CD14-positive monocyte (primary cell): ENCODE data around the gene SASH3. TPM values are rescaled to one million over a fixed set of nuclear protein-coding genes. Genes with fewer than 3 reads are reported as not detected.

Experiments used
- DNase-seq, 3 donors: peaks; one replicate each; pipeline ENCODE4 v3.0.0-alpha.2; 2011 to 2022
- H2AFZ ChIP-seq: 2 replicates; pipeline ENCODE4 v1.6.0; 2012; ENCODE audit warnings: mild to moderate bottlenecking, low read depth, low read length, inconsistent platforms; ENCODE audit not compliant: insufficient read depth, poor library complexity, severe bottlenecking
- H3K27ac ChIP-seq, 2 donors: 1 replicate in 1 of 2; 2 replicates in 1 of 2; pipeline ENCODE4 v1.5.1; 2012 to 2013; ENCODE audit warnings: low read length in 2 of 2, control low read depth in 1 of 2, inconsistent platforms in 1 of 2, low read depth in 1 of 2, mild to moderate bottlenecking in 1 of 2
- H3K27me3 ChIP-seq, 2 donors: one replicate each; pipeline versions ENCODE4 v1.6.0 to v1.6.1; 2011 to 2013; ENCODE audit warnings: low read length in 2 of 2; ENCODE audit not compliant: control insufficient read depth in 2 of 2, insufficient read depth in 2 of 2
- H3K36me3 ChIP-seq, 2 donors: replicated peaks in 1 of 2; 1 replicate in 1 of 2; 2 replicates in 1 of 2; pipeline versions ENCODE4 v1.5.1 to v1.6.1; 2012 to 2013; ENCODE audit warnings: low read length in 2 of 2, control low read depth in 1 of 2, inconsistent platforms in 1 of 2, mild to moderate bottlenecking in 1 of 2; ENCODE audit not compliant: insufficient read depth in 2 of 2, control insufficient read depth in 1 of 2
- H3K4me1 ChIP-seq, 2 donors: 1 replicate in 1 of 2; 2 replicates in 1 of 2; pipeline versions ENCODE4 v1.5.1 to v1.6.1; 2012 to 2013; ENCODE audit warnings: low read length in 2 of 2, control low read depth in 1 of 2, inconsistent platforms in 1 of 2, mild to moderate bottlenecking in 1 of 2, moderate library complexity in 1 of 2; ENCODE audit not compliant: insufficient read depth in 2 of 2, control insufficient read depth in 1 of 2
- H3K4me2 ChIP-seq: replicated peaks from 2 replicates; pipeline ENCODE3; 2012; ENCODE audit warnings: low read length, moderate library complexity, mild to moderate bottlenecking; ENCODE audit not compliant: poor library complexity, severe bottlenecking; ENCODE audit errors: extremely low read depth
- H3K4me3 ChIP-seq, 3 experiments: fragments of 200-600 bp in 1 of 3; sonication (generic) in 1 of 3; replicated peaks in 1 of 3; 1 replicate in 2 of 3; 2 replicates in 1 of 3; pipeline ENCODE4 v1.5.1; 2011 to 2013; ENCODE audit warnings: low read length in 3 of 3, mild to moderate bottlenecking in 3 of 3, control low read depth in 2 of 3, low read depth in 2 of 3, inconsistent platforms in 1 of 3, moderate library complexity in 1 of 3
- H3K79me2 ChIP-seq: 2 replicates; pipeline ENCODE4 v1.6.0; 2012; ENCODE audit warnings: mild to moderate bottlenecking, control low read depth, inconsistent platforms, low read length, moderate library complexity; ENCODE audit not compliant: insufficient read depth
- H3K9ac ChIP-seq: 2 replicates; pipeline ENCODE4 v1.6.0; 2017; ENCODE audit warnings: low read length, mild to moderate bottlenecking; ENCODE audit not compliant: insufficient read depth, poor library complexity, severe bottlenecking
- H3K9me3 ChIP-seq, 2 donors: replicated peaks in 1 of 2; 1 replicate in 1 of 2; 2 replicates in 1 of 2; pipeline versions ENCODE4 v1.5.1 to v1.6.1; 2012 to 2013; ENCODE audit warnings: low read length in 2 of 2, control low read depth in 1 of 2; ENCODE audit not compliant: control insufficient read depth in 1 of 2, insufficient read depth in 1 of 2
- H4K20me1 ChIP-seq: 2 replicates; pipeline ENCODE4 v1.6.0; 2012; ENCODE audit warnings: mild to moderate bottlenecking, low read length, control low read depth, moderate library complexity; ENCODE audit not compliant: insufficient read depth
- H3K27ac Mint-ChIP-seq, 7 donors: one replicate each; pipeline ENCODE4 v1.8.0; 2020; ENCODE audit warnings: mild to moderate bottlenecking in 7 of 7, mixed read lengths in 7 of 7, moderate library complexity in 6 of 7, inconsistent platforms in 2 of 7
- H3K27me3 Mint-ChIP-seq, 3 donors: one replicate each; pipeline ENCODE4 v1.8.0; 2021 to 2022; ENCODE audit warnings: low read depth in 3 of 3, mild to moderate bottlenecking in 3 of 3, mixed read lengths in 3 of 3, moderate library complexity in 3 of 3, inconsistent platforms in 1 of 3
- H3K36me3 Mint-ChIP-seq, 2 donors: one replicate each; pipeline ENCODE4 v1.8.0; 2020; ENCODE audit warnings: mixed read lengths in 2 of 2, inconsistent platforms in 1 of 2, mild to moderate bottlenecking in 1 of 2
- H3K4me1 Mint-ChIP-seq: one replicate; pipeline ENCODE4 v1.8.0; 2020; ENCODE audit warnings: mild to moderate bottlenecking, mixed read lengths
- H3K4me3 Mint-ChIP-seq, 2 donors: one replicate each; pipeline ENCODE4 v1.8.0; 2020; ENCODE audit warnings: mild to moderate bottlenecking in 2 of 2, mixed read lengths in 2 of 2, moderate library complexity in 1 of 2
- H3K9me3 Mint-ChIP-seq, 7 donors: one replicate each; pipeline ENCODE4 v1.8.0; 2020 to 2022; ENCODE audit warnings: mixed read lengths in 7 of 7, mild to moderate bottlenecking in 6 of 7, moderate library complexity in 6 of 7, inconsistent platforms in 2 of 7
- CTCF ChIP-seq: fragments of 200-600 bp; IDR thresholded peaks from one replicate; pipeline ENCODE4 v1.8.0; 2022; ENCODE audit warnings: antibody characterized with exemption, mild to moderate bottlenecking
- WGBS: methylation state at CpG from one replicate; pipeline ENCODE4 v1.1.5; 2013; ENCODE audit warnings: missing lambda C conversion rate; ENCODE audit not compliant: insufficient coverage; 5-methylcytosine and 5-hydroxymethylcytosine counted together
- intact Hi-C, 2 donors: fragments of 100-400 bp; cut with micrococcal nuclease; formaldehyde crosslinking; loops; one replicate each; pipeline versions ENCODE4 v1.15.0 to v1.15.1; 2023
- polyA plus RNA-seq, 3 donors: library from polyadenylated mRNA; depleted of rRNA in 1 of 3; unstranded in 2 of 3; stranded (reverse) in 1 of 3; fragments of 300-500 nt in 2 of 3; fragments of >200 nt in 1 of 3; fragmentation: Illumina TruSeq in 2 of 3; gene quantifications; 1 replicate in 2 of 3; 2 replicates in 1 of 3; pipeline ENCODE4 v1.2.3, GENCODE V29; 2012 to 2021

Gene SASH3
- polyA plus RNA-seq, 3 donors, result 127 to 272 (median 179) TPM

GRCh38 chrX:129792586-129793291, 13.0 kb downstream of the SASH3 start:
- Histone ChIP-seq H3K4me1 (peaks cover 2 to 7% of the 10 kb centered on the region in 2 donors), H3K4me2 (no peak overlapping the region), H3K36me3 (peaks cover 93 to 95% of the 10 kb centered on the region in 2 donors), H3K9ac (no peak overlapping the region), H3K27ac (peak overlapping the region in 1 of 2 donors; percentile 31), H3K27me3 (no peaks in the 10 kb centered on the region), H3K4me3 (no peak overlapping the region), H3K79me2 (peaks cover 26% of the 10 kb centered on the region), H3K9me3 (no peaks in the 10 kb centered on the region), H2AFZ (no peak overlapping the region), H4K20me1 (peaks cover 95% of the 10 kb centered on the region)
- no peak for DNase-seq
- Mint-ChIP-seq H3K4me3 (no peak overlapping the region), H3K27ac (peak overlapping the region in 4 of 7 donors; percentile 32 to 57 (median 44)), H3K36me3 (peaks cover 66 to 89% of the 10 kb centered on the region in 2 donors), H3K9me3 (no peaks in the 10 kb centered on the region), H3K27me3 (peaks cover 0 to 1% (median 0%) of the 10 kb centered on the region in 3 donors), H3K4me1 (peaks cover 27% of the 10 kb centered on the region)
- intact Hi-C loops, result no loop called here
- TF ChIP-seq CTCF, result no peak
- WGBS, result 94% methylated on average over 2 of the region's 18 CpGs

DNA sequence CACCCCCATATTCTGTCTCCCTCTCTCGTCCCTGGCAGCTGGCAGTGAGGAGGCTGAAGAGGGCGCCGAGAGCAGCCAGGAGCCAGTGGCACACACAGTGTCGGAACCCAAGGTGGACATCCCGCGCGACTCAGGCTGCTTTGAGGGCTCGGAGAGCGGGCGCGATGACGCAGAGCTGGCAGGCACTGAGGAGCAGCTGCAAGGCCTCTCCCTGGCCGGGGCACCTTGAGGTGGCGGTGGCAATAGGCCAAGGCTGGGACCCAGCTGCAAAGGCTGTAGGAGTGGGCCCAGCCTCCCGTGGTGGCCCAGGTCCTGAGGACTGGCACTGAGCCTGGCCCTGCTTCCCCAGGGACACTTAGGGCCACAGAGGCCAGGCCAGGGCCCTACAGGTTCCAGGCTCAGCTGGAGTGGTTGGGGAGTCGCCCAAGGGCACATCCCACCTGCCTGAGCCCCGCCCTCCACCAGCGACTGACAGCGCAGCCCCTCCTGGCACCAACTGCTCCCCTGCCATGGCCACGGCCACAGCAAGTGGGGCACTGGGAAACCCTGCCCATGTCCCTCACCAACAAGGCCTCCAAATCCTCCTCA, 13.9 kb downstream of the SASH3 start:
- peaks cover 17% of the 10 kb centered on the region for H3K79me2 ChIP-seq
- peaks cover 0 to 3% (median 0%) of the 10 kb centered on the region in 3 donors for H3K27me3 Mint-ChIP-seq
- TF ChIP-seq CTCF, result no peak
- H3K4me3 Mint-ChIP-seq, result no peak overlapping the region
- H4K20me1 ChIP-seq, result peaks cover 86% of the 10 kb centered on the region
- no peak overlapping the region for H2AFZ ChIP-seq
- H3K36me3 Mint-ChIP-seq, result peaks cover 66 to 92% of the 10 kb centered on the region in 2 donors
- H3K4me1 ChIP-seq, result peaks cover 9 to 16% of the 10 kb centered on the region in 2 donors
- peaks cover 30% of the 10 kb centered on the region for H3K4me1 Mint-ChIP-seq
- DNase-seq, result no peak
- no peak overlapping the region for H3K4me2 ChIP-seq
- peaks cover 88 to 95% of the 10 kb centered on the region in 2 donors for H3K36me3 ChIP-seq
- peak overlapping the region in 3 of 7 donors; percentile 61 to 85 (median 62) for H3K27ac Mint-ChIP-seq
- no peaks in the 10 kb centered on the region for H3K27me3 ChIP-seq
- peak overlapping the region in 1 of 2 donors; percentile 36 for H3K27ac ChIP-seq
- intact Hi-C loops, result no loop called here
- no peaks in the 10 kb centered on the region for H3K9me3 ChIP-seq
- no peak overlapping the region for H3K4me3 ChIP-seq
- no peak overlapping the region for H3K9ac ChIP-seq
- no peaks in the 10 kb centered on the region for H3K9me3 Mint-ChIP-seq
- WGBS, result 90% methylated on average over 2 of the region's 20 CpGs
